MV-4-11 (cell line): ENCODE results near the gene EVC2.

Experiments
- DNase-seq: peaks from one replicate; lab custom pipeline; 2025; lab: John Stamatoyannopoulos, UW

EVC2 gene

DNA sequence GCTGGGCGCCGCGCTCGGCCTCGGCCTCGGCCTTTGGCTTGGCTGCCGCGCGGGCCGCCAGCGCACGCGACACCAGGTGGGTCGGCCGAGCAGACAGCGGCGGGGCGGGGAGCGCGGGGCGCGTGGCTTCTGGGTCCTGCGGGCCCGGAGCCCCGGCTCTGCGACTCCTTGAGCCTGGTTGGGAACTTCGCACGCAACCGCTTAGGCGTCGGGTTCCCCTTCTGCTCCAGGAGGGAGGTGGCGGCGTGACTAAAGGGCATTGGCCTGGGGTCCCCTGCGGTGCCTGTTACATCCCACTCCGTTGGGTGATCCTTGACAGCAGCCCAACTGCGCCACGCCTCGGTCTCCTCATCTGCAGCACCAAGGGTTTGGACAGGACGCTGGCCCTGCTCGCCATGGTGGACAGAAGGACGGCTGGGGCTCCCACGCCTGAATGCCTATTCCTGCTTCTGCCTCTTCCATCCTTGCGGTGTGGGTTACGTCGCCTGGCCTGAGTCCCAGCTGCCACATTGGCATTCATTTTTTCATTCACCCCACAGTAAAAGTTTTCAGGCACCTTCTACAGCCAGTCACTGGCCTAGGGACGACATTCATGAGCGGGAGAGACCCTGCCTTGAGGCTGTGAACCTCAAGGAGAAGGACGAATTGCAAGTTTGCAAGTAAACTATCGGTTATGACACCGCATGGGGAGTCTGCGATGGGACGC, 3.3 kb upstream of the EVC2 start:
- no peak for DNase-seq

DNA sequence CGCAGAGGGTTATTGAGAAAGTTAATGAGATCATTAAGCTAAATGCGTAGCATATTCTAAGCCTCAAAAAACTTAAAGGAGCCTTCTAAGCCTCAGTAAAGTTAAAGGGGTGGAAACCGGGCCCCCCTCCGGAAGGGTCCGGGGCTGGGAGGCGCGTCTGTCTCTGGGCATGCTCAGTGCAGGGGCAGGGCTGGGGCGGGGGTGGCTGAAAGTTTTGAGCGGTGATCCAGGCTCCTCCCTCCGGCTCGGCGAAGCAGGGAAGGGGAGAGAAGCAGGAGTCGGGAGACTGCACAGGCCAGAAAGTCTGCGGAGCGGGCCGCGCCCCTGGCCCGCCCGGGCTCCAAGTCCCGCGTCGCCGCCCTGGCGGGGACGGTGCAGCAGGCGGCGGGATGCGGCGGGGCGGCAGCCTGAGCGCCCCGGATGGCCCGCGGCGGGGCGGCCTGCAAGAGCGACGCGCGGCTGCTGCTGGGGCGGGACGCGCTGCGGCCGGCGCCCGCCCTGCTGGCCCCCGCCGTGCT, 2.7 kb upstream of the EVC2 start, which contains the start of gene EVC:
TSS of gene EVC (plus strand) at position 241 of the 518 bp plus-strand sequence. CDS start at position 421, 180 bp downstream.
- DNase-seq: no peak

DNA sequence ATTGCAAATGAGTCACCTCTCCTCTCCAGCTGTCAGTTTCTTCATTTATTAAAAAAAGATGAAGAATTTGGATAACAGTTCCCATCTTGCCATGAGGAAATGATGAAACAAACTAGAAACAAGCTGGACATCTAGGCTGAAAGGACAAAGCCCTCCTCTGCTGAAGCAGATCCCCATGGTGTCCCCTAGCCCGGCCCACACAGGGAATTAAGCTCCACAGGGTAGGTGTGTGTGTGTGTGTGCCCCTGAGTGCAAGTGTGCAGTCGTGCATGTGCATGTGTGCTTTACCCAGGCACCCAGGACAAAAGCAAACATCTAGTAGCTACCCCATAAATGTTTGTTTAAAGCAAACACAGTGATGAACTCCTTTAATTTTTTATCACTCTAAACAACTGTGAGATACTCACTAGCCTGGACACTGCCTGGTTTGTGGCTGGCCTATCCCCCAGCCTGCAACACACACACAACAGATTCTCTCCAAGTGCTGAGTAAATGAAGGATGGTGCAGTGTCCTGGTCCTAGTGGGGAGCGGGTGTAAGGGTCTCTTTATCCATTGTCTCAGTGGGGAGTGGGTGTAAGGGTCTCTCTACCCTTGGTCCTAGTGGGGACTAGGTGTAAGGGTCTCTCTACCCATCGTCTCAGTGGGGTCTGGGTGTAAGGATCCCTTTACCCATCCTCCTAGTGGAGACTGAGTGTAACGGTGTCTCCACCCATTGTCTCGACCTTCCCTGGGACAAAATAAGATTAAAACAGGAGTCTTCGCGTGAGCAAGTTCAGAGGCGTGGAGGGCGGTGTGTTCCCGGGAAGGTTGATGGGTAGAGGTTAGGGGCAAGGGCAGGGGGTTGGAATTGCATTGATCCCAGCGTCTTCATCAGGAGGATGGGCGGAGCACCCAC, 2.0 kb upstream of the EVC2 start:
- DNase-seq: no peak

DNA sequence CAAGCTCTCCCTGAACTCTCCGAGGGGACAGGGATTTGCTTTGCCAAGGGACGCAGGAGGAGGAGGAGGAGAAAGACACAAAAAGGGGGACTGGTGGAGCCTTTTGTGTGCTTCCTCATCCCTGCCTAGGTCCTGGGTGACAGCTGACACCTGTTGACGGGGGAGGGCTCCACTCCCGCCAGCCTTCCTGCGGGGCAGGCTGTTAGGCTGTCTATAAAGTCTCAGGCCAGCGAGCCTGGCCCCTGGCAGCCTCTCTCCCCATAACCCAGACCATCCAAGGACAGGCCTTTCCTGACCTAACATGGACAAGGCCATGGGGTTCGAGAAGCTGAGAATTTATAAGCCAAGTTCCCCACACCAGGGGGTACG, 832 bp upstream of the EVC2 start:
- DNase-seq: no peak

DNA sequence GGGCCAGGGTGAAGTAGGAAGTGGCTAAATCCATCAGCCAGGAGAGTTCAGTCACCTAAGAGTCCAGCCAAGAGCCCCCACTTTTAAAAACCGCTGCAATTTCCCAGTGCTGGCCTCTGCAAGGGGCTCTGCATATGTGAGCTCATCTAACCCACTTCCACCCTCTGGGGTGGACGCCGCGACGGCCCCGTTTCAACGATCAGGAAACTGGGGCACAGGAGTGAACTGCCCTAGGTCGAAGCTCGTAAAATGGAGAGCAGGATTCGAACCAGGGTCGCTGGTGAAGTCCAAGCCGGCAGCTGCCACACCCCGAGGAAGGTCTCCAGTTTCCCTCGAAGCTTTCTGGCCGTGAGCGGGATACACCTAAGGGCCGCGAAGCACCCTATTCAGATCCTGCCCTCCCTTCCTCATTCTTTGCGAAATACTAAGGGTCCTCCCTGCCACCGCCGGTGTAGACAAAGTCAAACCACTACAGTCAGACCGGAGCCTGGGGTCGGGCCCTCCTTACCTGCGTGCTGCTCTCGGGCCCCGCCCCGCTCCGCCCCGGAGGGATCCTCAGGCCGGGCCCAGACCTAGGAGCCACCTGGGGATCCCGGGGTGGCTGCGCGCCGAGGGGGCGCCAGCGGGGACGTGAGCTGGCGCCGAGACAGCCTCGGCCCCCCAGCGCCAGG, 446 bp downstream of the EVC2 start:
- no peak for DNase-seq

DNA sequence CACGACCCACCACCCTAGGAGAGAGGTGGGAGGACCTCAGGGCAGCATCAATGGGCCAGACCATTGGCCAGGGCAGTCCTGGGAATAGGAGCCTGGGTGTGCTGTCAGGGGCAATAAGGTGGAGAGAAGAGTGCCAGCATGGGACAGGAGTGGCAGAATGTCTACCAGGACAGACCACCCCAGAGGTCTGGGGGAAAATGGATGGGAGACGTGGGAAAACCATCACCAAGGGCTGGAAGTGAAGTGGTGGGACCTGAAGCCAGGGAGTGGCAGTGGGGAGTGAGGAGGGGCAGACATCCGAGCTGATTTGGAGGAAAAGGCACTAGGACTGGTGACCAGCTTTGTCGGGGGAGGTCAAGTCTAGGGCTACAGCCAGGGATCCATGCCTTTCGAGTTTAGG, 993 bp downstream of the EVC2 start:
- DNase-seq: no peak

DNA sequence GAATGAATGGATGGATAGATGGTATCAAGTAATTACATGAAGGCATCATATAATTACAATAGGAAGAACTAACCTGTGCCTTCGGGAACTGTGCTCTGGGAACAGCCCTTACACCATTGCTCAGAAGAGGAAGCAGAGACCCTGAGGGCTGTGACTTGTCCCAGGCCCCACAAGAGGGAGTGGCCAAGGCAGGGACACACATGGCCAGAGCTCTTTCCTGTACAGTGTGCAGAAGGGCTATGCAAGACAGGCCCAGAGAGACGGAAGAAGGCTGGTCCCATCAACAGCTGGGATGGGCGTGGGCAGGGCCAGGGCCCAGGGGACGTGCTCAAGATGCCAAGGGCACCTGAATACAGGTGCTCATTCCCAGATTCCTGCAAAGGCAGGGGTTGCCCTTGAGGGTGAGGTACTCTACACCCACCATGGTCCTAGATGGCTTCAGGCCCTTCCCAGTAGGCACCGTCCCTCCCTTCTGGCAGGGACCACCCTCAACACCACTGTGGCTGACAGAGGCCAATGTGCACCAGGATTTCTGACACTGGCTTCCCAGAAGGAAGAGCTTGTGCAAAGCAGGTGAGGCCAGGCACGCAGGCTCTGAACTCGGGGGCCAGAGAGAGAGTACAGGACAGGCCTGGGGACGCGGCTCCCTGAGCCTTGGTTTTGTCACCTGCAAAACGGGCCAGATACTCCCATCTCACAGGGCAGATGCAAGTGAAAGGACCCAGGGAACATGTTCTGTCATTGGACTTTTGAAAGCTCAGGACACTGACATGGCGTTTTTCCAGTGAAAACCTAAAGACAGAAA, 1.7 kb downstream of the EVC2 start:
- DNase-seq: no peak

DNA sequence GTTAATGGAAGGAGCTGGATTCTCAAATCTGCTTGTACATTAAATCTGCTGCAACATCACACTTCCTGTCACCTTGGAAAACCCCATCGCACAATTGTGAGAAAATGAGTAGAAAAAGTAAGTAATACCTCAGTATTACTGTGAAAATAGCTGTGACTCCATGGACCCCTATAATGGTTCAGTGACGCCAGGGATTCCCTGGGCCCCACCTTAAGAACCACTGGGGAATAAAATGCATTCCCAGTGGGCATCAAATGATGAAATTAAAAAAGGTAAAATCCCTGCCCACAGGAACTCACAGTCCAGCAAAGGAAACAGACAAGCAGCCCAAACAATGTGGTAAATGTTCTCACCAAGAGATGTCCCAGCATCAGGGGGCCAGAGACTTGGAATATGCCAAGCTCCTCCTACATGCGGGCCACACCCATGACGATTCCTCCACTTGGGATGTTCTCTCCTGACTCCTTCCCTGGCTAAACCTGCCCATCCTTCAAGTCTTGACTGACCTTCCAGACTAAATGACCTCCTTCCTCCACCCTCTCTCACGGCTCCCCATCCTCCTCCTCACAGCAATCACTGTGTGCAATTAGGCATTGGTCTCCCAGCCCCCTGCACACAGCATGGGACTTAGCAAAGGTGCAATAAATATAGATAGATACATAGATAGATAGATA, 2.6 kb downstream of the EVC2 start:
- DNase-seq: no peak

DNA sequence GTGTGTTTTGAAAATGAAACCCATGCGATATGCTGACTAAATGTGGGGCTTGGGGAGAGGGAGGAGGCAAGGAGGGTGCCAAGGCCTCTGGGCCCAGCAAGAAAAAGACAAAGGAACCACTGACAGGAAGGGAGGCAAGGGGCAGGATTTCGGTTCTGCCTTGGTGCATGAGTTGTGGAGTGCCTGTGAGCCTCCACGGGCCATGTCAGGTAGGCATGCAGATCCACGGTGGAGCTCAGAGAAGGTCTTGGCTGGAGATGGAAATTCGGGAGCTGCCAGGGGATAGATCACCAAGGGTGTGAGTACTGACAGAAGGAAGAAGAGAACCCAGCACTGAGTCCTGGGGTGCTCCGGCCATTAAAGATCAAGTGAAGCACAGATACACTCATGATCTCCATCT, 4.1 kb downstream of the EVC2 start:
- no peak for DNase-seq

DNA sequence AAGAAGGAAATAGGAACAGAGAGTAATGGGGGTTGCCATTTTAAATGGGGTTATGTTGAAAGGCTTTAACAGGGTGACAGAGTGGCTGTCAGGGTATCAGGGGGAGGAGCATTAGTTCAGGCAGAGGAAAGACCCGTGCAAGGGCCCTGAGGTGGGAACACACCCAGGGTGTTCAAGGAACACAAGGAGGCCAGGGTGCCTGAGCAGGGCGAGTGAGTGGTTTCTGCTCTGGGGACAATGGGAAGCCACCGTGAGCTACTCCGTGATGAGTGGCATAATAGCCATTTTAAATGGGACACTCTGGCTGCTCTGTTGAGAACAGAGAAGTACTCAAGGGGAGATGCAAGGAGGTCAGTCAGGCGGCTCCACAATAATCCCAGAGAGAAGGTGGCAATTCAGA, 4.5 kb downstream of the EVC2 start:
- no peak for DNase-seq

DNA sequence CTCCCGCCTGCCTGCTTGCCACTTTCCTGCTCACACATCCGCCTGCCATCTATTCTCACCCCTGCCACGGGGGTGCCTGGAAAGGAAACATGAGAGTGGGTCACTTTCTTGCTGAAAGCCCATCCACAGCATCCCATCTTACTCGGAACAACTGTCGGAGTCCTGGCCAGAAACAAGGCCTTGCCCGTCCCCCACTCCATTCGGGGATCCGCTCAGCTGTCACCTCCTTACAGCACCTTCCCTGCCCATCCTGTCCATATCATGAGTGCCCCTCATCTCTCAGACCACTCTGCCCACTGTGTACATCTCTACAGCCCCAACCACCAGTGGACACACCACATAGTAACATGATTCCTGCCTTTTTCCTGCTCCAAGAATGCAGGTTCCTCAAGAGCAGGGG, 6.4 kb downstream of the EVC2 start:
- DNase-seq: no peak

DNA sequence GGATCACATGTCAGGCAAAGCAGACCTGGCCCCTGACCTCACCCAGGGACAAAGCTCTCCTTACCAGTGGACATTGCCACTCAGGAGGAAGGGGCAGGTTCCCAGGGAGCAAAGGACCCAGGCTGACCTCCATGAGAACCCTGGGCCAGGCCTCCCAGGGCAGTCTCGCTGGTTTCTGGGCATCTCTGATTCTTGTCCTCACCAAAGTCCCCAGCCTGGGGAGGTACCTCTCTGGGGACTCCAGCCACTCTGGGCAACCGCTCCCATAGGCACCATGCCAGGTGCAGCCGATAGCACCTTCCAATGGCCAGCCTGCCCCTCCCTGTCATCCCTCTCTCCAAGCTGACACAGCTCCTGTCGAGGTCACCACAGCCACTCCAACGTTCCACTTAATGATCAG, 7.9 kb downstream of the EVC2 start:
- DNase-seq: no peak

DNA sequence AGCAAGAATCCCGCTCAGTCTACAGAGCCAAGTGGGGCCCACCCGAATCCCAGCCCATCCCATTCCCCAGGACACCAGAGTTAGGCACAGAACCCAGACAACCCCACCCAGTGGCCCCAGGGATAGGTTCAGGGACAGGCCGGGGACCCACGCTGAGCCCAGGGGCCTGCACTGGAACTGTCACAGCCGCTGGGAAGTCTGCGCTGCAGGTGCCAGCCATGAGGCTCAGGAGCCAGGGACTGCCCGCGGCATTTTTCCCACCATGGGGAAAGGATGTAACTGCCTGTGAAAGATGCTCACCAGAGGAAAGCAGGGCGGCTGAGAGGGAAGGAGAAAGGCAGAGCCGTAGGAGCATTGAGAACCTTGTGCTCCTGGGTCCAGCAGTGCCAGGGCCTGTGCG, 12.0 kb downstream of the EVC2 start:
- DNase-seq: no peak

DNA sequence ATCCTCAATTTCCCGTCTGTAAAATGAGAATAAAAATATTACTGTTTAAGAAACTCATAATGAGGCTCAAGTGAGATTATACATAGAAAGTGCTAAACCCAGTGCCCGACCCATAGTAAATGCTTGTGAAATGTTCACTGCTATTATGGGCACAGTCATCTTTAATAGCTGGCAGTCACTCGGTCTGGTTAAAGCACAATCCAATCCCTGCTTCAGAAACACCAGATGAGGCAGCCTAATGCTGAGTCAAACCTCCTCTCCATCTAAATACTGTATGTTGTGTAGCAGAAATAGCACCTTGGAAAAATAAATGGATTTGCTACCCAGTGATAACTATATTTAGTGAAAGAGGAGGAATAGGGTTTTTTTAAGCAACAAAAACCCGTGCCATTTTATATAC, 14.5 kb downstream of the EVC2 start:
- DNase-seq: no peak

DNA sequence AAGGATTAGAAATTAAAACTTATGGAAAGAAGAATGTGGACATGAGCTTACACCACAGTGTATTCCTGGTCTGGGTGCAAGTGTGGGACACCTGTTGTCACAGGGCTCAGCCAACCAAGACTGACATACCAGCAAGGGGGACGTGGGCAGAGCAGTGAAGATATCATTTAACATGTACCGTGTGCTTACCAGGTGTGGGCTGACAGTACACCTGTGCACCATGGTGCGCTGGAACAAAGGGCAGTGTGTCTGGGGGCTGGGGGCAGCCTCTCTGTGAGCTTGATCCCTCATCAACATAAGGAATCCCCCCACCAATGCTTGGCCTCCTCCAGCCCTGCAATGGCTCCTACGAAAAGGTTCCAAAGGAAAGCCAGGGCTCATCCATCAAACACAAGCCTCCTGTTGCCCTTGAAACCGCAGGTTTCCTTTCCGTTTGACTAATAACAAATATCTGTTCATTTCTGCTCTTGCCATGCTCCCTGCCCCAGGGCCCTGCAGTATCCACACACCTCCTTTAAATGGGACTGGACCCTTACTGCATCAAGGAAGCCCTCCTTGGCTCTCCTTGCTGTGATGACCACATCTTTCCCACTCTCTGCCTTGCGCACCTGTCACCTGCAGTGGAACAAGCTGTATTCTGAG, 16.7 kb downstream of the EVC2 start:
- DNase-seq: no peak

DNA sequence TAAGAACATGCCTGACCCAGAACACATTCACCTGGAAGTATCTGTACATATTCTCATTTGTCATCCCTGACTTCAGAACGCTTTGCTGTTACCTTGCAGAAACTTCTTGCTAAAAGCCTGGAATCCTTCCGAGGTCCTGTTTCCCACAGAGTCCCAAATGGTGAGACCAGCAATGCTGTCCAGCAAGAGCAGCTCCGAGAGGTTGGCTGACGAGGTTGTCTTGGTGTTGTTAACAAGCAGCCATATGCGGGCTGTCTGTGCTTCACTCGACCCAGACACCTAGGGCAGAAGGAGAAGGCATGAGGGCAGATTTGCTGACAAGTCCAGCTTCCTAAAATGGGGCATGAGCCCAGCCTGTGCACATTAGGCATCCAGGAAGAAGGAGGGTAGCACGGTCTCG, 19.3 kb downstream of the EVC2 start:
- DNase-seq: no peak

DNA sequence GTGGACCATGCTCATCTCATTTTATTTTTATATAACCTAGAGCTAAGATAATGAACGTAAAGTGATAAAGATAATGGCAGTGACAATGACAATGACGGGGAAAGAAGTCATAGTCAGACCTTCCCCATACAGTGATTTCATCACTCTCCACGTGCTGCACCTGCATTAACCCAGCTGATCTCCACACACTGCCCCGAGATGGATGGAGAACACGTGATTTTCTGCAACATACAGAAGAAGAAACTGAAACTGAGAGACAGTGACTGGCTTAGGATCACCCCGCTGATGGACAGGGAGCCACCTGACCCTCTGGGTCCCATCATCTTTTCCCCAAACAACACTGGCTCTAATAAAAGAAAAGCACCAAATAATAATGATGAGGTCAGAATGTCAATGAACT, 22.0 kb downstream of the EVC2 start:
- DNase-seq: no peak

DNA sequence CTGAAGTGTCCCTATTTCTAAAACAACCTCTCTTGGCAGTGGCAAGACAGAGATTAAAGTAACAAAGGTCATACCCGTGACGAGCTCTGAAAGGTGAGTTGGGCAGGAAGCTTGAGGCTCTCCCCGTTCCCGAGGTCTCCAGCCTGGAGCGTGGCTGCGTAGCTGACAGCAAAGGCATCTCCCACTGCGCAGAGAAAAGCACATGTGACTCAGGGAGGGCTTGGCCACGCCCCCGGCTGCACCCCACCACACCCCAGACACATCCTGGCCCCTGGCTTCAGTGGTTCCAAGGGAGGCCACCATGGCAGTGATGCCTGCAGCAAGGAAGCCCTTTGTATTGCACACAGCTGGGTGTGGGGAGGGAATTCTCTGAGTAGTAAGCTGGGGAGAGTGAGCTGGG, 23.1 kb downstream of the EVC2 start:
- no peak for DNase-seq

DNA sequence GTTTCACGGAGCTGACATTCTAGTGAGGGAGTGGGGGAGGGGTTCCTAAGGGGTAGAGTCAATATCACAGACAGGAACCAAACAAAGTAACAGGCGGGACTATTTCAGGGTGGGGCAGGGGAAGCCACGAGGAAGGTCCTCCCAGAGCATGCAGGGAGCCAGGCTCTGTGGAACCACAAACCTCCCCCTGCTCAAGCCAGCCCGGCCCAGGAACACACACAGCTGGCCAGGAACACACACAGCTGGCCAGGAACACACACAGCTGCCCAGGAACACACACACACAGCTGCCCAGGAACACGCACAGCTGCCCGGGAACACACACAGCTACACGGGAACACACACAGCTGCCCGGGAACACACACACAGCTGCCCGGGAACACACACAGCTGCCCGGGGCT, 24.8 kb downstream of the EVC2 start:
- DNase-seq: no peak

DNA sequence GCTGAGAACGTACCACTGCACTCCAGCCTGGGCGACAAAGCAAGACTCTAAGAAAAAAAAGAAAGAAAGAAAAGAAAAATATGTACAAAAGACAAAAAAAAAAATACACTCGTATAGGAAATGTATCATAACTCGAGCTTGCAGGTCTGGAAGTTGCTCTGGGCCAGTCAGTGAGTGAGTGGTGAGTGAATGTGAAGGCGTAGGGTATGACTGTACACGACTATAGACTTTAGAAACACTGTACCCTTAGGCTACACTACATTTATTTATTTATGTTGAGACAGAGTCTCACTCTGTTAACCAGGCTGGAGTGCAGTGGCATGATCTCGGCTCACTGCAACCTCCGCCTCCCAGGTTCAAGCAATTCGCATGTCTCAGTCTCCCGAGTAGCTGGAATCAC, 29.4 kb downstream of the EVC2 start:
- no peak for DNase-seq

DNA sequence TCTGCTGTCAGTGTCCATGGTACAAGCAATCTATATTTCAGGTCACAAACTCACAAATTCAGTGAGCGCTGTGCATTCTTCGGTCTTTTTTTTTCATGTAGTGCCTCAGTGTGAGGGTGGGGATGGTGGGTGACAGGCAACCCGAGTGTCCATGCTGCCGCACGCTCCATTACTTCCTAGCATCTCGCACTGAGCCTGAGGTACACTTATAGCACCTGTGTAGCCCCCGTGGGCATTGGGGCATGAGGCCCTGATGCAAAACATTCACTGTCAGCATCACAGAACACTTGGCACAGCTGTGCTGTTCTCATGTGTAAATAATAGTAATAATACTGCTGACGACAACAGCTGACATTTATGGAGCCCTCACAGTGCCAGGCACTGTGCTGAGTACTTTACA, 31.6 kb downstream of the EVC2 start:
- DNase-seq: no peak
